Spleen (tissue), 7 donors: ENCODE measurements around the gene HOXD4.

Experiments
- POLR2A ChIP-seq, 3 donors: fragments of 450-650 bp; IDR thresholded peaks; one replicate each; pipeline ENCODE4 v1.5.1; 2017; ENCODE audit warnings: antibody characterized with exemption in 3 of 3, mild to moderate bottlenecking in 1 of 3
- POLR2AphosphoS5 ChIP-seq, 3 donors: sonication (generic); formaldehyde crosslinking; IDR thresholded peaks; one replicate each; pipeline ENCODE4 v1.5.1; 2017; ENCODE audit warnings: antibody characterized with exemption in 3 of 3
- TF ChIP-seq, protein P1 (sequence below), 11 experiments: fragments of 200-600 bp in 7 of 11; fragments of 450-650 bp in 4 of 11; sonication (generic) in 4 of 11; IDR thresholded peaks in 8 of 11; conservative IDR thresholded peaks in 3 of 11; 1 replicate in 7 of 11; 2 replicates in 4 of 11; pipeline versions ENCODE4 v1.4.0 to v1.8.0; 2016 to 2021; ENCODE audit warnings: antibody characterized with exemption in 11 of 11, inconsistent platforms in 4 of 11, mild to moderate bottlenecking in 1 of 11
- donor health status: DM: no; HTN: no; CAD: no; lungs with moderate emphysema.
- donor health status: DM: no; HTN: no; CAD: no.
- donor health status: DM: no; HTN: no; CAD: no.

DNA sequence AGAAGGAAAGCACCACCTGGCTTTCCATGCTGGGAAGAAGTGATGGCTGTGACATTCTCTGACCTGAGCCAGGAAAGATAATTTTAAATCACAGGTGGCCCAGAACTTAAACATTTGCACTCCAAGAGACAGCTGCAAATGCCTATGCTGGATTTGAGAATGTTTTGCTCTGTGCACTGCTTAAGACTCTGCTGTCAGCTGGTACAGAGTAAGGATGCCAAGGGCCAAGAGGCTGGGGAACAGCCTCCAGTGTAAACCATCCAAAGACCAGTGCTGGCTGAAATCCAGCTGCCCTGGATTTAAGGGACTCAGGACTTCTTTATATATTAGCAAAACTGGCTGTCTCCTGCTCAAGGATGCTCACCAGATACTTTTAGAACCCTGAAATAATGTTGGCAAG is 18.0 kb upstream of the HOXD4 start:
- TF ChIP-seq, protein P1, sequence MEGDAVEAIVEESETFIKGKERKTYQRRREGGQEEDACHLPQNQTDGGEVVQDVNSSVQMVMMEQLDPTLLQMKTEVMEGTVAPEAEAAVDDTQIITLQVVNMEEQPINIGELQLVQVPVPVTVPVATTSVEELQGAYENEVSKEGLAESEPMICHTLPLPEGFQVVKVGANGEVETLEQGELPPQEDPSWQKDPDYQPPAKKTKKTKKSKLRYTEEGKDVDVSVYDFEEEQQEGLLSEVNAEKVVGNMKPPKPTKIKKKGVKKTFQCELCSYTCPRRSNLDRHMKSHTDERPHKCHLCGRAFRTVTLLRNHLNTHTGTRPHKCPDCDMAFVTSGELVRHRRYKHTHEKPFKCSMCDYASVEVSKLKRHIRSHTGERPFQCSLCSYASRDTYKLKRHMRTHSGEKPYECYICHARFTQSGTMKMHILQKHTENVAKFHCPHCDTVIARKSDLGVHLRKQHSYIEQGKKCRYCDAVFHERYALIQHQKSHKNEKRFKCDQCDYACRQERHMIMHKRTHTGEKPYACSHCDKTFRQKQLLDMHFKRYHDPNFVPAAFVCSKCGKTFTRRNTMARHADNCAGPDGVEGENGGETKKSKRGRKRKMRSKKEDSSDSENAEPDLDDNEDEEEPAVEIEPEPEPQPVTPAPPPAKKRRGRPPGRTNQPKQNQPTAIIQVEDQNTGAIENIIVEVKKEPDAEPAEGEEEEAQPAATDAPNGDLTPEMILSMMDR (IDR thresholded peaks at IDR 0.05 in 8 of 11, conservative IDR thresholded peaks at IDR 0.05 in 3 of 11): no peak
- no peak for TF ChIP-seq POLR2AphosphoS5 (IDR thresholded peaks at IDR 0.05)
- TF ChIP-seq POLR2A (IDR thresholded peaks at IDR 0.05): no peak
